SIG-M5 treated with dmso at 0.1 percent for 504 hours (cell line): ENCODE results near the gene TRAPPC1.
A peak's percentile ranks its signal among the peaks of the same experiment; 100 is the strongest.

Experiments used
- DNase-seq: peaks from one replicate; lab custom pipeline; 2025; ENCODE audit not compliant: unreplicated experiment; lab: John Stamatoyannopoulos, UW

Gene TRAPPC1

DNA sequence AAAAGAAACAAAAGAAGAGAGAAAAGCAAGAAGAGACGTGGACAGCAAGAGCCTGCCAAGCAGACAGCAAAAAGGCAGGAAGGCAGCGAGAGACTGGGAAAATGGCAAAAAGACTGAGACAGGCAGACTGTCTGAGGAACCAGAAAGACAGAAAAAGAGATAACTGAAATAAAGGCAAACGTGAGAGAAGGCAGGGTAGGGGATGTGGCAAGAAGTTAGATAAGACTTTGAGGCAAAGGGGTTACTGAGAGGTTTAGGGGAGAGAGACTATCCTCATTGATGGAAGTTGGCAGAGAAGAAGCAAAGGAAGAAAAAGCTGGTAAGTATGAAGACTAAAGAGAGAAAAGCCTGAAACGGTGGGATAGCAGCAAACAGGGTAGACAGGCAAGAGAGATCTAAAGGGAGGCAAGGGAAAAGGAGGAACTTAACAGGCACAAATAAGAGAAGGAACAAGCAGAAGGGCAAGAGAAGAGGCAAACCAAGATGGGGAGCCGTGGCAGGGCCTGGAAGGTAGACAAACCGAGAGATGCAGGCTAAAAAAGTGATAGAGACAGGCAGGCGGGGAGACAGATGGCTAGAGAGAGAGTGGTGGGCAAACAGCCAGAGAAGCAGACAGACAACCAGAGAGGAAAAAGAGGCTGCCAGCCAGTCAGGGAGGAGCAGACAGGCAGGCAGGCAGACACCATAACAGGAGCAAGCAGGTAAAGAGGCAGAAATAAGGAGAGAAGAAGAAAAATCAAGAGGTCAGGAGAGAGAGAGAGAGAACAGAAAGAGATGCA, 50.3 kb downstream of the TRAPPC1 start:
- peak; percentile 44 for DNase-seq
